Activated B cell treated with CpG ODN at 0.5 μM for 24 hours (primary cell): ENCODE results near the gene SCAMP2. TPM values are rescaled to one million over a fixed set of nuclear protein-coding genes. Genes with fewer than 3 reads are reported as not detected.
A peak's percentile ranks its signal among the peaks of the same experiment; 100 is the strongest.
"Not testable (repeated sequence)": the region's sequence is repeated elsewhere in the genome, so short reads cannot be mapped to it uniquely, and the experiment has no call there.

ENCODE experiments used
- ATAC-seq: fragments of 200-7000 bp; cut with Tn5 transposase; one replicate; pipeline ENCODE4 v1.10.0; 2021; ENCODE audit warnings: low read depth, mild to moderate bottlenecking, moderate library complexity
- CTCF ChIA-PET: fragments of 350-600 bp; sonication (Branson Sonifier 250); formaldehyde crosslinking; loops from one replicate; lab custom pipeline; 2021; ENCODE audit warnings: antibody characterized with exemption; lab: Charles Lee
- POLR2A ChIA-PET: fragments of 350-600 bp; sonication (Branson Sonifier 250); formaldehyde crosslinking; loops from one replicate; lab custom pipeline; 2021; ENCODE audit warnings: antibody characterized with exemption; lab: Charles Lee
- DNase-seq: peaks from one replicate; pipeline ENCODE4 v3.0.0; 2022
- H3K27ac Mint-ChIP-seq: one replicate; pipeline ENCODE4 v1.8.0; 2020; ENCODE audit warnings: mixed read lengths
- H3K27me3 Mint-ChIP-seq: one replicate; pipeline ENCODE4 v1.8.0; 2021; ENCODE audit warnings: mixed read lengths
- H3K36me3 Mint-ChIP-seq: one replicate; pipeline ENCODE4 v1.8.0; 2021; ENCODE audit warnings: low read depth, mixed read lengths
- H3K4me1 Mint-ChIP-seq: one replicate; pipeline ENCODE4 v1.8.0; 2021; ENCODE audit warnings: mixed read lengths
- H3K4me3 Mint-ChIP-seq: one replicate; pipeline ENCODE4 v1.8.0; 2020; ENCODE audit warnings: mild to moderate bottlenecking, mixed read lengths
- H3K9me3 Mint-ChIP-seq: one replicate; pipeline ENCODE4 v1.8.0; 2020; ENCODE audit warnings: mixed read lengths
- CTCF ChIP-seq: fragments of 200-600 bp; IDR thresholded peaks from one replicate; pipeline ENCODE4 v1.8.0; 2022; ENCODE audit warnings: antibody characterized with exemption, mild to moderate bottlenecking
- intact Hi-C: fragments of 100-400 bp; cut with micrococcal nuclease; formaldehyde crosslinking; loops from one replicate; pipeline ENCODE4 v1.15.1; 2024
- total RNA-seq: library from RNA; stranded (reverse); gene quantifications from 2 replicates; pipeline ENCODE4 v1.2.3, GENCODE V29; 2022

Gene SCAMP2
- total RNA-seq, 1 donor from 2014 or later = 112 TPM

- Mint-ChIP-seq H3K4me1 (peaks cover 47% of the 10 kb centered on the region), H3K4me3 (peak overlapping the region; percentile 96), H3K27me3 (no peaks in the 10 kb centered on the region), H3K27ac (peak overlapping the region; percentile 89), H3K9me3 (no peaks in the 10 kb centered on the region), H3K36me3 (peaks cover 20% of the 10 kb centered on the region)
- POLR2A ChIA-PET = interaction anchor here (0.6 to 2.6 kb wide), 14 partner anchors 11 to 273 kb away, joined by 3 to 17 read pairs (median 4); partner anchors contain the start of genes CLK3, COX5A, FAM219B and SCAMP2
- DNase-seq (no peak), ATAC-seq (peak; percentile 5)
- CTCF ChIA-PET = interaction anchor here (1.1 to 2.1 kb wide), 4 partner anchors 11 to 259 kb away, joined by 3 to 18 read pairs (median 4); no protein-coding TSS in a partner anchor
- no peak for TF ChIP-seq CTCF
- intact Hi-C loops = no loop called here
Measured at GRCh38 chr15:74889390-74889882, 16.3 kb upstream of the SCAMP2 start.

GRCh38 chr15:74888716-74889115 lies 15.6 kb upstream of the SCAMP2 start:
- H3K36me3 Mint-ChIP-seq = peaks cover 18% of the 10 kb centered on the region
- peaks cover 47% of the 10 kb centered on the region for H3K4me1 Mint-ChIP-seq
- TF ChIP-seq CTCF = no peak
- CTCF ChIA-PET = interaction anchor here (1.6 to 2.1 kb wide), 2 partner anchors 13 to 258 kb away, joined by 3 to 18 read pairs; no protein-coding TSS in a partner anchor
- no peaks in the 10 kb centered on the region for H3K9me3 Mint-ChIP-seq
- ATAC-seq (no peak), DNase-seq (no peak)
- no peak overlapping the region for H3K27ac Mint-ChIP-seq
- intact Hi-C loops = no loop called here
- H3K27me3 Mint-ChIP-seq = no peaks in the 10 kb centered on the region
- no peak overlapping the region for H3K4me3 Mint-ChIP-seq
- POLR2A ChIA-PET = interaction anchor here (1.5 to 2.6 kb wide), 4 partner anchors 12 to 49 kb away, joined by 3 to 17 read pairs (median 5); partner anchors contain the start of genes COX5A and SCAMP2

GRCh38 chr15:74887537-74888193 lies 14.5 kb upstream of the SCAMP2 start:
- H3K4me3 Mint-ChIP-seq, H3K36me3 Mint-ChIP-seq, H3K27me3 Mint-ChIP-seq, ATAC-seq, H3K27ac Mint-ChIP-seq, intact Hi-C loops, DNase-seq, H3K9me3 Mint-ChIP-seq, POLR2A ChIA-PET, CTCF ChIA-PET: not testable (repeated sequence)
- H3K4me1 Mint-ChIP-seq = peaks cover 38% of the 10 kb centered on the region

- no peaks in the 10 kb centered on the region for H3K27me3 Mint-ChIP-seq
- ChIA-PET POLR2A (no interaction called here), CTCF (interaction anchor here (0.6 kb wide), 1 partner anchor 89 kb away, joined by 3 read pairs; no protein-coding TSS in a partner anchor)
- H3K27ac Mint-ChIP-seq = no peak overlapping the region
- no peak overlapping the region for H3K4me3 Mint-ChIP-seq
- no peaks in the 10 kb centered on the region for H3K9me3 Mint-ChIP-seq
- intact Hi-C loops = no loop called here
- peaks cover 22% of the 10 kb centered on the region for H3K4me1 Mint-ChIP-seq
- DNase-seq = no peak
- H3K36me3 Mint-ChIP-seq = peaks cover 3% of the 10 kb centered on the region
- ATAC-seq = no peak
- no peak for TF ChIP-seq CTCF
Measured at GRCh38 chr15:74885461-74885860, 12.3 kb upstream of the SCAMP2 start.

GRCh38 chr15:74884428-74885223 lies 11.5 kb upstream of the SCAMP2 start:
- TF ChIP-seq CTCF = no peak
- no peak for DNase-seq
- POLR2A ChIA-PET = no interaction called here
- H3K4me1 Mint-ChIP-seq = peaks cover 14% of the 10 kb centered on the region
- H3K9me3 Mint-ChIP-seq = no peaks in the 10 kb centered on the region
- CTCF ChIA-PET = interaction anchor here (0.6 to 1.7 kb wide), 2 partner anchors 16 to 89 kb away, joined by 3 to 11 read pairs; no protein-coding TSS in a partner anchor
- H3K36me3 Mint-ChIP-seq = no peaks in the 10 kb centered on the region
- intact Hi-C loops = no loop called here
- no peaks in the 10 kb centered on the region for H3K27me3 Mint-ChIP-seq
- no peak overlapping the region for H3K4me3 Mint-ChIP-seq
- ATAC-seq = no peak
- H3K27ac Mint-ChIP-seq = no peak overlapping the region
